Measurements from ENCODE around the gene MYO15B.

DNA sequence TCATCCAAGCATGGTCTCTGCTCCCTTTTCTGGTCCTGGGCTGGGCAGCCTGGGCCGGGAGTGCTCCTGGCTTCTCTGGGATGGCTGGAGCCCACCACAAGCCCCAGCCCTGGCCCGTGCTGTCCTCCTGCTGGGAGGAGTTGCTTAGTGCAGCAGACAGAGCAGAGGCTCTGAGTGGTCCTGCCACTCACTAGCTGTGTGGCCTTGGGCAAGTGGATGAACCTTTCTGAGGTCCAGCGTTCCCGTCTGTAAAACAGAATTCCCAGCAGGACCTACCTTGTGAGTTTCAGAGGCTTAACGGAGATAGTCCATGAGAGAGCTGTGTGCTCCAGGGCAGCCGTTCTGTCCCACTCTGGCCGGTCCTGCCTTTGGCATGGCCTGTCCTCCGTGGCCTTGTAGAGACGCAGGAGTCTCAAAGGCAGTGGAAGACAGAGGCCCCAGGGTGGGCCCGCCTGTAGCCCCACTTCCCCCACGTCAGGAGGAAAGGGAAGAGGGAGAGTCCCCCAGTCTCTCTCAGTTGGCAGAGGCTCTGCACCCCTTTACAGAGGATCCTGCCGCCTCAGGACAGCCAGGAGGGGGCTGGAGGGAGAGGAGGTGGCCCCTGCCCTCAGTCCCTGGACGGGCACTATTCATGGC is 7.8 kb downstream of the MYO15B start:
- TF ChIP-seq, protein P1, sequence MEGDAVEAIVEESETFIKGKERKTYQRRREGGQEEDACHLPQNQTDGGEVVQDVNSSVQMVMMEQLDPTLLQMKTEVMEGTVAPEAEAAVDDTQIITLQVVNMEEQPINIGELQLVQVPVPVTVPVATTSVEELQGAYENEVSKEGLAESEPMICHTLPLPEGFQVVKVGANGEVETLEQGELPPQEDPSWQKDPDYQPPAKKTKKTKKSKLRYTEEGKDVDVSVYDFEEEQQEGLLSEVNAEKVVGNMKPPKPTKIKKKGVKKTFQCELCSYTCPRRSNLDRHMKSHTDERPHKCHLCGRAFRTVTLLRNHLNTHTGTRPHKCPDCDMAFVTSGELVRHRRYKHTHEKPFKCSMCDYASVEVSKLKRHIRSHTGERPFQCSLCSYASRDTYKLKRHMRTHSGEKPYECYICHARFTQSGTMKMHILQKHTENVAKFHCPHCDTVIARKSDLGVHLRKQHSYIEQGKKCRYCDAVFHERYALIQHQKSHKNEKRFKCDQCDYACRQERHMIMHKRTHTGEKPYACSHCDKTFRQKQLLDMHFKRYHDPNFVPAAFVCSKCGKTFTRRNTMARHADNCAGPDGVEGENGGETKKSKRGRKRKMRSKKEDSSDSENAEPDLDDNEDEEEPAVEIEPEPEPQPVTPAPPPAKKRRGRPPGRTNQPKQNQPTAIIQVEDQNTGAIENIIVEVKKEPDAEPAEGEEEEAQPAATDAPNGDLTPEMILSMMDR (IDR thresholded peaks at IDR 0.05; ENCODE audit: low read depth, low read length, poor library complexity, severe bottlenecking), result no peak
- no peak for TF ChIP-seq EZH2phosphoT487 (IDR thresholded peaks at IDR 0.05; ENCODE audit: borderline replicate concordance, low read length)

All from DOHH2 (cell line).